Stimulated activated CD4-positive, alpha-beta T cell treated with anti-CD3 and anti-CD28 coated beads, Interleukin-12 subunit alpha, Interleukin-12 subunit beta, amount 100 ng/mL, for 24 hours (primary cell): ENCODE data around the gene TENM3.

ENCODE experiments used
- DNase-seq, 2 experiments: peaks; one replicate each; pipeline ENCODE4 v3.0.0-alpha.2; 2020; ENCODE audit warnings: low read depth in 2 of 2

TENM3 gene

GRCh38 chr4:182736207-182736606 is 493.0 kb downstream of the TENM3 start:
- DNase-seq, result no peak

GRCh38 chr4:182738283-182739047 is 495.3 kb downstream of the TENM3 start:
- DNase-seq, result no peak

GRCh38 chr4:182740256-182740655 is 497.1 kb downstream of the TENM3 start:
- DNase-seq, result no peak

GRCh38 chr4:182741054-182741453 is 497.9 kb downstream of the TENM3 start:
- no peak for DNase-seq

GRCh38 chr4:182741914-182742313 is 498.7 kb downstream of the TENM3 start:
- no peak for DNase-seq

GRCh38 chr4:182743815-182744214 is 500.6 kb downstream of the TENM3 start:
- DNase-seq, result no peak

GRCh38 chr4:182745237-182745636 is 502.0 kb downstream of the TENM3 start:
- no peak for DNase-seq

- no peak for DNase-seq
These were observed 503.7 kb downstream of the TENM3 start for GRCh38 chr4:182746876-182747275.

GRCh38 chr4:182748283-182748682 is 505.1 kb downstream of the TENM3 start:
- no peak for DNase-seq

- DNase-seq, result no peak
These were observed 505.7 kb downstream of the TENM3 start for GRCh38 chr4:182748949-182749348.

GRCh38 chr4:182749667-182750167 is 506.5 kb downstream of the TENM3 start:
- no peak for DNase-seq

- no peak for DNase-seq
These were observed 509.1 kb downstream of the TENM3 start for GRCh38 chr4:182752158-182752910.

- no peak for DNase-seq
These were observed 511.7 kb downstream of the TENM3 start for GRCh38 chr4:182754895-182755294.

- no peak for DNase-seq
These were observed 513.0 kb downstream of the TENM3 start for GRCh38 chr4:182756161-182756690.

GRCh38 chr4:182758273-182758672 is 515.1 kb downstream of the TENM3 start:
- no peak for DNase-seq

- DNase-seq, result no peak
These were observed 517.4 kb downstream of the TENM3 start for GRCh38 chr4:182760551-182761043.

GRCh38 chr4:182764137-182764536 is 520.9 kb downstream of the TENM3 start:
- no peak for DNase-seq

- no peak for DNase-seq
These were observed 521.4 kb downstream of the TENM3 start for GRCh38 chr4:182764642-182765041.

GRCh38 chr4:182765987-182766856 is 523.0 kb downstream of the TENM3 start:
- no peak for DNase-seq

- no peak for DNase-seq
These were observed 523.7 kb downstream of the TENM3 start for GRCh38 chr4:182766857-182767250.

- no peak for DNase-seq
These were observed 525.6 kb downstream of the TENM3 start for GRCh38 chr4:182768838-182769237.
